SK-N-SH (cell line): ENCODE results near the gene GHRHR.

Experiments used
- CHD2 ChIP-seq: fragments of 150-350 bp; IDR thresholded peaks from 2 replicates; pipeline ENCODE4 v1.6.1; 2018; ENCODE audit warnings: low read length; ENCODE audit not compliant: partially characterized antibody
- EZH2phosphoT487 ChIP-seq: fragments of 200-600 bp; sonication (generic); IDR thresholded peaks from 2 replicates; pipeline ENCODE4 v1.6.1; 2017; ENCODE audit warnings: low read depth, mixed run types, mild to moderate bottlenecking, antibody characterized with exemption, moderate library complexity, borderline replicate concordance
- FOXM1 ChIP-seq: IDR thresholded peaks from 2 replicates; pipeline ENCODE4 v1.4.0; 2012; ENCODE audit warnings: low read depth, mild to moderate bottlenecking
- GABPA ChIP-seq: IDR thresholded peaks from 2 replicates; pipeline ENCODE4 v1.4.0; 2012; ENCODE audit warnings: low read depth, mild to moderate bottlenecking
- JUND ChIP-seq: IDR thresholded peaks from 2 replicates; pipeline ENCODE4 v1.4.0; 2012
- MEF2A ChIP-seq: IDR thresholded peaks from 2 replicates; pipeline ENCODE4 v1.4.0; 2012; ENCODE audit warnings: low read depth, borderline replicate concordance
- POLR2AphosphoS5 ChIP-seq: IDR thresholded peaks from 2 replicates; pipeline ENCODE4 v1.6.1; 2012; ENCODE audit warnings: low read depth, low read length
- RAD21 ChIP-seq: IDR thresholded peaks from 2 replicates; pipeline ENCODE4 v1.6.1; 2012; ENCODE audit warnings: mild to moderate bottlenecking, low read length
- TAF1 ChIP-seq: IDR thresholded peaks from 2 replicates; pipeline ENCODE4 v1.6.1; 2012; ENCODE audit warnings: low read depth, mild to moderate bottlenecking, low read length, moderate library complexity, borderline replicate concordance
- YY1 ChIP-seq: IDR thresholded peaks from 2 replicates; pipeline ENCODE4 v1.4.0; 2012; ENCODE audit warnings: low read depth, mild to moderate bottlenecking
- TF ChIP-seq, protein P1 (sequence below): fragments of 200-600 bp; sonication (generic); IDR thresholded peaks from 2 replicates; pipeline ENCODE4 v1.6.1; 2017; ENCODE audit warnings: antibody characterized with exemption, mild to moderate bottlenecking, moderate library complexity
- TF ChIP-seq, protein P2 (sequence below): IDR thresholded peaks from 2 replicates; pipeline ENCODE4 v1.6.1; 2012; ENCODE audit warnings: mild to moderate bottlenecking, low read depth, low read length, moderate library complexity

DNA sequence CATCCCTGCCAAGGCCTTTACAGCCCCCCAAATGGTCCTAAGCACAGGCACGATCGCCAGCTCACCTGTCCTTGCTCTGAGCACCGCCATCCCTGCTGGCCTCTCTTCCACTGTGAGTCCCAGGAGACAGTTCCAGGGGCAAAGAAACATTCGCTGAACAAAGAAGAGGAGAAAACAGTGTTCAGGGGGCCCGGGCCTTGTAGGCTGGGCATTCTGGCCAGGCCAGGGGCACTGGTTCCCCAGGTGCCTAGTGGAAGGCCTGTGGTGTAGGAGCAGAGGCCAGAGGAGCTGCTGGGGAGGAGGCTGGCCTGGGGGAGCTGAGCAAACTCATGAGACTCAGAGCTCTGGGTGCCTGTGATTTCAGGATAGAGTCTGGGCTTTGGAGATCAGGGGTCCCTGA is 29.5 kb upstream of the GHRHR start:
- TF ChIP-seq POLR2AphosphoS5 (no peak), GABPA (no peak), YY1 (no peak), JUND (no peak), RAD21 (no peak), FOXM1 (no peak), CHD2 (no peak), EZH2phosphoT487 (no peak), MEF2A (no peak), TAF1 (no peak)
- TF ChIP-seq, protein P1, sequence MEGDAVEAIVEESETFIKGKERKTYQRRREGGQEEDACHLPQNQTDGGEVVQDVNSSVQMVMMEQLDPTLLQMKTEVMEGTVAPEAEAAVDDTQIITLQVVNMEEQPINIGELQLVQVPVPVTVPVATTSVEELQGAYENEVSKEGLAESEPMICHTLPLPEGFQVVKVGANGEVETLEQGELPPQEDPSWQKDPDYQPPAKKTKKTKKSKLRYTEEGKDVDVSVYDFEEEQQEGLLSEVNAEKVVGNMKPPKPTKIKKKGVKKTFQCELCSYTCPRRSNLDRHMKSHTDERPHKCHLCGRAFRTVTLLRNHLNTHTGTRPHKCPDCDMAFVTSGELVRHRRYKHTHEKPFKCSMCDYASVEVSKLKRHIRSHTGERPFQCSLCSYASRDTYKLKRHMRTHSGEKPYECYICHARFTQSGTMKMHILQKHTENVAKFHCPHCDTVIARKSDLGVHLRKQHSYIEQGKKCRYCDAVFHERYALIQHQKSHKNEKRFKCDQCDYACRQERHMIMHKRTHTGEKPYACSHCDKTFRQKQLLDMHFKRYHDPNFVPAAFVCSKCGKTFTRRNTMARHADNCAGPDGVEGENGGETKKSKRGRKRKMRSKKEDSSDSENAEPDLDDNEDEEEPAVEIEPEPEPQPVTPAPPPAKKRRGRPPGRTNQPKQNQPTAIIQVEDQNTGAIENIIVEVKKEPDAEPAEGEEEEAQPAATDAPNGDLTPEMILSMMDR: no peak
- TF ChIP-seq, protein P2, sequence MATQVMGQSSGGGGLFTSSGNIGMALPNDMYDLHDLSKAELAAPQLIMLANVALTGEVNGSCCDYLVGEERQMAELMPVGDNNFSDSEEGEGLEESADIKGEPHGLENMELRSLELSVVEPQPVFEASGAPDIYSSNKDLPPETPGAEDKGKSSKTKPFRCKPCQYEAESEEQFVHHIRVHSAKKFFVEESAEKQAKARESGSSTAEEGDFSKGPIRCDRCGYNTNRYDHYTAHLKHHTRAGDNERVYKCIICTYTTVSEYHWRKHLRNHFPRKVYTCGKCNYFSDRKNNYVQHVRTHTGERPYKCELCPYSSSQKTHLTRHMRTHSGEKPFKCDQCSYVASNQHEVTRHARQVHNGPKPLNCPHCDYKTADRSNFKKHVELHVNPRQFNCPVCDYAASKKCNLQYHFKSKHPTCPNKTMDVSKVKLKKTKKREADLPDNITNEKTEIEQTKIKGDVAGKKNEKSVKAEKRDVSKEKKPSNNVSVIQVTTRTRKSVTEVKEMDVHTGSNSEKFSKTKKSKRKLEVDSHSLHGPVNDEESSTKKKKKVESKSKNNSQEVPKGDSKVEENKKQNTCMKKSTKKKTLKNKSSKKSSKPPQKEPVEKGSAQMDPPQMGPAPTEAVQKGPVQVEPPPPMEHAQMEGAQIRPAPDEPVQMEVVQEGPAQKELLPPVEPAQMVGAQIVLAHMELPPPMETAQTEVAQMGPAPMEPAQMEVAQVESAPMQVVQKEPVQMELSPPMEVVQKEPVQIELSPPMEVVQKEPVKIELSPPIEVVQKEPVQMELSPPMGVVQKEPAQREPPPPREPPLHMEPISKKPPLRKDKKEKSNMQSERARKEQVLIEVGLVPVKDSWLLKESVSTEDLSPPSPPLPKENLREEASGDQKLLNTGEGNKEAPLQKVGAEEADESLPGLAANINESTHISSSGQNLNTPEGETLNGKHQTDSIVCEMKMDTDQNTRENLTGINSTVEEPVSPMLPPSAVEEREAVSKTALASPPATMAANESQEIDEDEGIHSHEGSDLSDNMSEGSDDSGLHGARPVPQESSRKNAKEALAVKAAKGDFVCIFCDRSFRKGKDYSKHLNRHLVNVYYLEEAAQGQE: no peak
